Transverse colon (tissue), 4 donors: ENCODE results near the gene NTF4.
"Not testable (repeated sequence)": the region's sequence is repeated elsewhere in the genome, so short reads cannot be mapped to it uniquely, and the experiment has no call there.

Experiments
- POLR2A ChIP-seq: fragments of 450-650 bp; IDR thresholded peaks from one replicate; pipeline ENCODE4 v1.6.1; 2016; ENCODE audit warnings: antibody characterized with exemption, mild to moderate bottlenecking, moderate library complexity
- POLR2AphosphoS5 ChIP-seq, 3 donors: sonication (generic); formaldehyde crosslinking; IDR thresholded peaks; one replicate each; pipeline ENCODE4 v1.6.1; 2016; ENCODE audit warnings: antibody characterized with exemption in 3 of 3
- TF ChIP-seq, protein P1 (sequence below), 5 experiments: fragments of 200-600 bp in 3 of 5; fragments of 450-650 bp in 2 of 5; sonication (generic) in 3 of 5; IDR thresholded peaks; 1 replicate in 2 of 5; 2 replicates in 3 of 5; pipeline ENCODE4 v1.5.1; 2016 to 2017; ENCODE audit warnings: antibody characterized with exemption in 5 of 5, inconsistent platforms in 3 of 5, mild to moderate bottlenecking in 2 of 5, moderate library complexity in 1 of 5

- TF ChIP-seq POLR2AphosphoS5 (IDR thresholded peaks at IDR 0.05); POLR2A: not testable (repeated sequence)
- TF ChIP-seq, protein P1, sequence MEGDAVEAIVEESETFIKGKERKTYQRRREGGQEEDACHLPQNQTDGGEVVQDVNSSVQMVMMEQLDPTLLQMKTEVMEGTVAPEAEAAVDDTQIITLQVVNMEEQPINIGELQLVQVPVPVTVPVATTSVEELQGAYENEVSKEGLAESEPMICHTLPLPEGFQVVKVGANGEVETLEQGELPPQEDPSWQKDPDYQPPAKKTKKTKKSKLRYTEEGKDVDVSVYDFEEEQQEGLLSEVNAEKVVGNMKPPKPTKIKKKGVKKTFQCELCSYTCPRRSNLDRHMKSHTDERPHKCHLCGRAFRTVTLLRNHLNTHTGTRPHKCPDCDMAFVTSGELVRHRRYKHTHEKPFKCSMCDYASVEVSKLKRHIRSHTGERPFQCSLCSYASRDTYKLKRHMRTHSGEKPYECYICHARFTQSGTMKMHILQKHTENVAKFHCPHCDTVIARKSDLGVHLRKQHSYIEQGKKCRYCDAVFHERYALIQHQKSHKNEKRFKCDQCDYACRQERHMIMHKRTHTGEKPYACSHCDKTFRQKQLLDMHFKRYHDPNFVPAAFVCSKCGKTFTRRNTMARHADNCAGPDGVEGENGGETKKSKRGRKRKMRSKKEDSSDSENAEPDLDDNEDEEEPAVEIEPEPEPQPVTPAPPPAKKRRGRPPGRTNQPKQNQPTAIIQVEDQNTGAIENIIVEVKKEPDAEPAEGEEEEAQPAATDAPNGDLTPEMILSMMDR (IDR thresholded peaks at IDR 0.05): not testable (repeated sequence)
Observed at GRCh38 chr19:49050376-49051033, 14.1 kb downstream of the NTF4 start.
